ENCODE measurements around the gene HSFX3.

Gene HSFX3

GRCh38 chrX:149506349-149506748, 43.4 kb downstream of the HSFX3 start:
- Histone ChIP-seq H4K91ac (ENCODE audit: low read depth, low read length) (no peak overlapping the region), H3K23ac (ENCODE audit: low read length) (no peak overlapping the region), H3K18ac (ENCODE audit: low read length) (no peak overlapping the region), H3K79me1 (ENCODE audit: low read length) (peaks cover 3% of the 10 kb centered on the region), H3K79me2 (ENCODE audit: control insufficient read depth, insufficient read depth, low read length, poor library complexity) (peaks cover 2% of the 10 kb centered on the region), H2BK12ac (ENCODE audit: low read length) (no peak overlapping the region), H3K36me3 (ENCODE audit: control insufficient read depth in 1 of 2, insufficient read depth in 2 of 2, low read length in 2 of 2) (peaks cover 10 to 13% of the 10 kb centered on the region in 2 experiments), H3K27me3 (ENCODE audit: insufficient read depth, low read length) (no peaks in the 10 kb centered on the region), H3K14ac (ENCODE audit: low read length) (no peak overlapping the region), H3K9me3 (ENCODE audit: insufficient read depth, low read depth, low read length) (no peaks in the 10 kb centered on the region), H2BK120ac (ENCODE audit: insufficient read depth, low read length, poor library complexity) (no peak overlapping the region), H2AK5ac (ENCODE audit: low read length) (no peak overlapping the region), H2BK5ac (ENCODE audit: low read depth, low read length, poor library complexity) (no peak overlapping the region), H2AFZ (ENCODE audit: insufficient read depth, low read length, poor library complexity) (no peak overlapping the region), H3K4me1 (ENCODE audit: control insufficient read depth in 1 of 2, insufficient read depth in 2 of 2, low read length in 2 of 2) (peaks cover 11 to 21% of the 10 kb centered on the region in 2 experiments), H3K4ac (ENCODE audit: low read depth, low read length) (no peak overlapping the region), H3K9ac (ENCODE audit: low read length) (no peak overlapping the region), H4K8ac (ENCODE audit: low read depth, low read length) (no peak overlapping the region), H3K27ac (ENCODE audit: low read depth, low read length) (no peak overlapping the region), H3K4me3 (ENCODE audit: low read depth, low read length) (no peak overlapping the region), H3K4me2 (ENCODE audit: low read length) (no peak overlapping the region), H4K12ac (ENCODE audit: low read depth, low read length) (no peak overlapping the region)
- DNase-seq, result no peak
- WGBS (ENCODE audit: extremely low coverage, insufficient coverage, insufficient read length), result no CpG with 5 or more reads among the region's 2 CpGs

GRCh38 chrX:149505671-149506070, 44.1 kb downstream of the HSFX3 start:
- Histone ChIP-seq H3K14ac (ENCODE audit: low read length) (no peak overlapping the region), H2BK120ac (ENCODE audit: insufficient read depth, low read length, poor library complexity) (no peak overlapping the region)
- DNase-seq, result no peak

GRCh38 chrX:149504915-149505651, 44.6 kb downstream of the HSFX3 start, which contains the start of gene IDS:
TSS of gene IDS (minus strand) at chrX:149505306. CDS start at chrX:149505137, 169 bp downstream.
- DNase-seq, result peak; percentile 94 to 95
- Histone ChIP-seq H3K27me3 (ENCODE audit: insufficient read depth, low read length) (no peaks in the 10 kb centered on the region), H3K9ac (ENCODE audit: low read length) (peak within 1 kb of the TSS; percentile 73), H3K4me3 (ENCODE audit: low read depth, low read length) (peak within 1 kb of the TSS; percentile 82), H3K23ac (ENCODE audit: low read length) (no peak within 1 kb of the TSS), H2BK5ac (ENCODE audit: low read depth, low read length, poor library complexity) (peak within 1 kb of the TSS; percentile 39), H3K4me2 (ENCODE audit: low read length) (peak within 1 kb of the TSS; percentile 75), H3K4ac (ENCODE audit: low read depth, low read length) (peak within 1 kb of the TSS; percentile 76), H2BK12ac (ENCODE audit: low read length) (peak within 1 kb of the TSS; percentile 68), H3K18ac (ENCODE audit: low read length) (peak within 1 kb of the TSS; percentile 84), H4K8ac (ENCODE audit: low read depth, low read length) (peak within 1 kb of the TSS; percentile 57), H3K9me3 (ENCODE audit: insufficient read depth, low read depth, low read length) (no peaks in the 10 kb centered on the region), H3K79me1 (ENCODE audit: low read length) (peaks cover 3% of the 10 kb centered on the region), H3K14ac (ENCODE audit: low read length) (peak within 1 kb of the TSS; percentile 89), H2BK120ac (ENCODE audit: insufficient read depth, low read length, poor library complexity) (peak within 1 kb of the TSS; percentile 94), H2AFZ (ENCODE audit: insufficient read depth, low read length, poor library complexity) (peak within 1 kb of the TSS; percentile 74), H2AK5ac (ENCODE audit: low read length) (peak within 1 kb of the TSS; percentile 52), H3K4me1 (ENCODE audit: control insufficient read depth in 1 of 2, insufficient read depth in 2 of 2, low read length in 2 of 2) (peaks cover 9 to 14% of the 10 kb centered on the region in 2 experiments), H3K36me3 (ENCODE audit: control insufficient read depth in 1 of 2, insufficient read depth in 2 of 2, low read length in 2 of 2) (peaks cover 15% of the 10 kb centered on the region in 2 experiments), H3K27ac (ENCODE audit: low read depth, low read length) (peak within 1 kb of the TSS; percentile 78), H4K12ac (ENCODE audit: low read depth, low read length) (peak within 1 kb of the TSS; percentile 27), H4K91ac (ENCODE audit: low read depth, low read length) (peak within 1 kb of the TSS; percentile 77), H3K79me2 (ENCODE audit: control insufficient read depth, insufficient read depth, low read length, poor library complexity) (peaks cover 2% of the 10 kb centered on the region)
- WGBS (ENCODE audit: extremely low coverage, insufficient coverage, insufficient read length), result no CpG with 5 or more reads among the region's 54 CpGs

More at GRCh38 chrX:149505671-149506070, 44.1 kb downstream of the HSFX3 start:
- Histone ChIP-seq H2AFZ (ENCODE audit: insufficient read depth, low read length, poor library complexity) (no peak overlapping the region), H3K4me2 (ENCODE audit: low read length) (no peak overlapping the region), H3K79me1 (ENCODE audit: low read length) (peaks cover 3% of the 10 kb centered on the region), H4K91ac (ENCODE audit: low read depth, low read length) (no peak overlapping the region), H2BK12ac (ENCODE audit: low read length) (no peak overlapping the region), H4K8ac (ENCODE audit: low read depth, low read length) (no peak overlapping the region), H3K4me1 (ENCODE audit: control insufficient read depth in 1 of 2, insufficient read depth in 2 of 2, low read length in 2 of 2) (peaks cover 11 to 17% of the 10 kb centered on the region in 2 experiments), H3K9ac (ENCODE audit: low read length) (no peak overlapping the region), H3K4ac (ENCODE audit: low read depth, low read length) (no peak overlapping the region), H3K27ac (ENCODE audit: low read depth, low read length) (no peak overlapping the region), H3K79me2 (ENCODE audit: control insufficient read depth, insufficient read depth, low read length, poor library complexity) (peaks cover 2% of the 10 kb centered on the region), H4K12ac (ENCODE audit: low read depth, low read length) (no peak overlapping the region), H3K4me3 (ENCODE audit: low read depth, low read length) (no peak overlapping the region), H3K18ac (ENCODE audit: low read length) (no peak overlapping the region), H3K9me3 (ENCODE audit: insufficient read depth, low read depth, low read length) (no peaks in the 10 kb centered on the region), H3K23ac (ENCODE audit: low read length) (no peak overlapping the region), H3K36me3 (ENCODE audit: control insufficient read depth in 1 of 2, insufficient read depth in 2 of 2, low read length in 2 of 2) (peaks cover 12 to 13% of the 10 kb centered on the region in 2 experiments), H2BK5ac (ENCODE audit: low read depth, low read length, poor library complexity) (no peak overlapping the region), H3K27me3 (ENCODE audit: insufficient read depth, low read length) (no peaks in the 10 kb centered on the region), H2AK5ac (ENCODE audit: low read length) (no peak overlapping the region)
- no CpG with 5 or more reads among the region's 9 CpGs for WGBS (ENCODE audit: extremely low coverage, insufficient coverage, insufficient read length)

GRCh38 chrX:149504226-149504914, 45.4 kb downstream of the HSFX3 start:
- Histone ChIP-seq H2AK5ac (ENCODE audit: low read length) (peak overlapping the region; percentile 52), H4K8ac (ENCODE audit: low read depth, low read length) (no peak overlapping the region), H3K27me3 (ENCODE audit: insufficient read depth, low read length) (no peaks in the 10 kb centered on the region), H3K18ac (ENCODE audit: low read length) (no peak overlapping the region), H3K36me3 (ENCODE audit: control insufficient read depth in 1 of 2, insufficient read depth in 2 of 2, low read length in 2 of 2) (peaks cover 15 to 19% of the 10 kb centered on the region in 2 experiments), H2AFZ (ENCODE audit: insufficient read depth, low read length, poor library complexity) (no peak overlapping the region), H3K4me2 (ENCODE audit: low read length) (peak overlapping the region; percentile 75), H2BK12ac (ENCODE audit: low read length) (no peak overlapping the region), H3K14ac (ENCODE audit: low read length) (no peak overlapping the region), H4K91ac (ENCODE audit: low read depth, low read length) (no peak overlapping the region), H3K4me1 (ENCODE audit: control insufficient read depth in 1 of 2, insufficient read depth in 2 of 2, low read length in 2 of 2) (peaks cover 6 to 9% of the 10 kb centered on the region in 2 experiments), H3K27ac (ENCODE audit: low read depth, low read length) (no peak overlapping the region), H4K12ac (ENCODE audit: low read depth, low read length) (no peak overlapping the region), H3K79me1 (ENCODE audit: low read length) (peaks cover 3% of the 10 kb centered on the region), H3K79me2 (ENCODE audit: control insufficient read depth, insufficient read depth, low read length, poor library complexity) (peaks cover 2% of the 10 kb centered on the region), H3K4me3 (ENCODE audit: low read depth, low read length) (no peak overlapping the region), H3K23ac (ENCODE audit: low read length) (no peak overlapping the region), H2BK5ac (ENCODE audit: low read depth, low read length, poor library complexity) (no peak overlapping the region), H3K9me3 (ENCODE audit: insufficient read depth, low read depth, low read length) (no peaks in the 10 kb centered on the region), H3K4ac (ENCODE audit: low read depth, low read length) (peak overlapping the region; percentile 76), H2BK120ac (ENCODE audit: insufficient read depth, low read length, poor library complexity) (no peak overlapping the region), H3K9ac (ENCODE audit: low read length) (no peak overlapping the region)
- peak; percentile 28 to 50 for DNase-seq
- 100% methylated on average over 4 of the region's 10 CpGs for WGBS (ENCODE audit: extremely low coverage, insufficient coverage, insufficient read length)
